ENCODE data around the gene CDH23.
"Not testable (repeated sequence)": the region's sequence is repeated elsewhere in the genome, so short reads cannot be mapped to it uniquely, and the experiment has no call there.

The CDH23 gene

GRCh38 chr10:71847418-71847817 is 450.7 kb downstream of the CDH23 start:
- Histone ChIP-seq H3K9ac (ENCODE audit: low read length) (no peak overlapping the region), H3K36me3 (ENCODE audit: insufficient read depth, low read length) (no peaks in the 10 kb centered on the region), H3K27ac (ENCODE audit: low read depth, low read length) (no peak overlapping the region), H3K4me1 (ENCODE audit: insufficient read depth, low read length) (peaks cover 60% of the 10 kb centered on the region), H3K9me3 (ENCODE audit: low read length) (no peaks in the 10 kb centered on the region), H3K27me3 (ENCODE audit: control insufficient read depth in 1 of 2, insufficient read depth in 2 of 2, low read length in 2 of 2) (no peaks in the 10 kb centered on the region), H3K4me3 (ENCODE audit: low read depth in 1 of 2, low read length in 2 of 2) (no peak overlapping the region)

GRCh38 chr10:71848325-71849275 is 451.9 kb downstream of the CDH23 start:
- Histone ChIP-seq H3K4me3 (ENCODE audit: low read depth in 1 of 2, low read length in 2 of 2) (peak overlapping the region in 1 of 2 donors; percentile 25), H3K9ac (ENCODE audit: low read length) (no peak overlapping the region), H3K4me1 (ENCODE audit: insufficient read depth, low read length) (peaks cover 52% of the 10 kb centered on the region), H3K27ac (ENCODE audit: low read depth, low read length) (no peak overlapping the region), H3K36me3 (ENCODE audit: insufficient read depth, low read length) (no peaks in the 10 kb centered on the region), H3K27me3 (ENCODE audit: control insufficient read depth in 1 of 2, insufficient read depth in 2 of 2, low read length in 2 of 2) (no peaks in the 10 kb centered on the region), H3K9me3 (ENCODE audit: low read length) (no peaks in the 10 kb centered on the region)

- Histone ChIP-seq H3K4me3 (ENCODE audit: low read depth in 1 of 2, low read length in 2 of 2) (peak overlapping the region; percentile 27 to 98), H3K27ac (ENCODE audit: low read depth, low read length) (no peak overlapping the region), H3K36me3 (ENCODE audit: insufficient read depth, low read length) (no peaks in the 10 kb centered on the region), H3K9ac (ENCODE audit: low read length) (no peak overlapping the region), H3K27me3 (ENCODE audit: control insufficient read depth in 1 of 2, insufficient read depth in 2 of 2, low read length in 2 of 2) (no peaks in the 10 kb centered on the region), H3K4me1 (ENCODE audit: insufficient read depth, low read length) (peaks cover 52% of the 10 kb centered on the region), H3K9me3 (ENCODE audit: low read length) (no peaks in the 10 kb centered on the region)
Observed at GRCh38 chr10:71849461-71849908, 452.8 kb downstream of the CDH23 start.

- peaks cover 50% of the 10 kb centered on the region for H3K4me1 ChIP-seq (ENCODE audit: insufficient read depth, low read length)
- peak overlapping the region; percentile 94 for H3K27ac ChIP-seq (ENCODE audit: low read depth, low read length)
Observed at GRCh38 chr10:71850021-71850742, 453.5 kb downstream of the CDH23 start.

GRCh38 chr10:71850743-71851464 is 454.2 kb downstream of the CDH23 start, which contains the start of gene PSAP:
TSS of gene PSAP (minus strand) at chr10:71851251. CDS start at chr10:71851221, 30 bp downstream.
- Histone ChIP-seq H3K27ac (ENCODE audit: low read depth, low read length) (peak within 1 kb of the TSS; percentile 94), H3K4me1 (ENCODE audit: insufficient read depth, low read length) (peaks cover 42% of the 10 kb centered on the region), H3K27me3 (ENCODE audit: control insufficient read depth in 1 of 2, insufficient read depth in 2 of 2, low read length in 2 of 2) (no peaks in the 10 kb centered on the region), H3K4me3 (ENCODE audit: low read depth in 1 of 2, low read length in 2 of 2) (peak within 1 kb of the TSS; percentile 72 to 98), H3K9ac (ENCODE audit: low read length) (peak within 1 kb of the TSS; percentile 97), H3K36me3 (ENCODE audit: insufficient read depth, low read length) (no peaks in the 10 kb centered on the region), H3K9me3 (ENCODE audit: low read length) (no peaks in the 10 kb centered on the region)

More at GRCh38 chr10:71850021-71850742, 453.5 kb downstream of the CDH23 start:
- Histone ChIP-seq H3K36me3 (ENCODE audit: insufficient read depth, low read length) (no peaks in the 10 kb centered on the region), H3K9me3 (ENCODE audit: low read length) (no peaks in the 10 kb centered on the region), H3K27me3 (ENCODE audit: control insufficient read depth in 1 of 2, insufficient read depth in 2 of 2, low read length in 2 of 2) (no peaks in the 10 kb centered on the region), H3K9ac (ENCODE audit: low read length) (peak overlapping the region; percentile 97), H3K4me3 (ENCODE audit: low read depth in 1 of 2, low read length in 2 of 2) (peak overlapping the region; percentile 72 to 98)

- H3K27ac ChIP-seq (ENCODE audit: low read depth, low read length): peak overlapping the region; percentile 94
- H3K27me3 ChIP-seq (ENCODE audit: control insufficient read depth in 1 of 2, insufficient read depth in 2 of 2, low read length in 2 of 2); H3K36me3 ChIP-seq (ENCODE audit: insufficient read depth, low read length); H3K9me3 ChIP-seq (ENCODE audit: low read length): not testable (repeated sequence)
- peak overlapping the region in 1 of 2 donors; percentile 98 for H3K4me3 ChIP-seq (ENCODE audit: low read depth in 1 of 2, low read length in 2 of 2)
- H3K4me1 ChIP-seq (ENCODE audit: insufficient read depth, low read length): peaks cover 42% of the 10 kb centered on the region
- H3K9ac ChIP-seq (ENCODE audit: low read length): peak overlapping the region; percentile 37
Observed at GRCh38 chr10:71851465-71852095, 454.9 kb downstream of the CDH23 start.

- Histone ChIP-seq H3K9me3 (ENCODE audit: low read length) (no peaks in the 10 kb centered on the region), H3K4me3 (ENCODE audit: low read depth in 1 of 2, low read length in 2 of 2) (no peak overlapping the region), H3K4me1 (ENCODE audit: insufficient read depth, low read length) (peaks cover 34% of the 10 kb centered on the region), H3K27ac (ENCODE audit: low read depth, low read length) (no peak overlapping the region), H3K36me3 (ENCODE audit: insufficient read depth, low read length) (no peaks in the 10 kb centered on the region), H3K27me3 (ENCODE audit: control insufficient read depth in 1 of 2, insufficient read depth in 2 of 2, low read length in 2 of 2) (no peaks in the 10 kb centered on the region), H3K9ac (ENCODE audit: low read length) (no peak overlapping the region)
Observed at GRCh38 chr10:71852355-71852937, 455.7 kb downstream of the CDH23 start.

GRCh38 chr10:71854031-71854430 is 457.3 kb downstream of the CDH23 start:
- no peak overlapping the region for H3K4me3 ChIP-seq (ENCODE audit: low read depth in 1 of 2, low read length in 2 of 2)
- no peak overlapping the region for H3K27ac ChIP-seq (ENCODE audit: low read depth, low read length)
- H3K4me1 ChIP-seq (ENCODE audit: insufficient read depth, low read length): peaks cover 20% of the 10 kb centered on the region
- no peak overlapping the region for H3K9ac ChIP-seq (ENCODE audit: low read length)
- no peaks in the 10 kb centered on the region for H3K9me3 ChIP-seq (ENCODE audit: low read length)
- no peaks in the 10 kb centered on the region for H3K27me3 ChIP-seq (ENCODE audit: control insufficient read depth in 1 of 2, insufficient read depth in 2 of 2, low read length in 2 of 2)
- no peaks in the 10 kb centered on the region for H3K36me3 ChIP-seq (ENCODE audit: insufficient read depth, low read length)

- no peak overlapping the region for H3K27ac ChIP-seq (ENCODE audit: low read depth, low read length)
- no peaks in the 10 kb centered on the region for H3K9me3 ChIP-seq (ENCODE audit: low read length)
- peaks cover 16% of the 10 kb centered on the region for H3K4me1 ChIP-seq (ENCODE audit: insufficient read depth, low read length)
- H3K4me3 ChIP-seq (ENCODE audit: low read depth in 1 of 2, low read length in 2 of 2): no peak overlapping the region
- H3K27me3 ChIP-seq (ENCODE audit: control insufficient read depth in 1 of 2, insufficient read depth in 2 of 2, low read length in 2 of 2): no peaks in the 10 kb centered on the region
- H3K9ac ChIP-seq (ENCODE audit: low read length): no peak overlapping the region
- no peaks in the 10 kb centered on the region for H3K36me3 ChIP-seq (ENCODE audit: insufficient read depth, low read length)
Observed at GRCh38 chr10:71856619-71857018, 459.9 kb downstream of the CDH23 start.

- H3K36me3 ChIP-seq (ENCODE audit: insufficient read depth, low read length): no peaks in the 10 kb centered on the region
- no peak overlapping the region for H3K4me3 ChIP-seq (ENCODE audit: low read depth in 1 of 2, low read length in 2 of 2)
- H3K9me3 ChIP-seq (ENCODE audit: low read length): no peaks in the 10 kb centered on the region
- no peak overlapping the region for H3K27ac ChIP-seq (ENCODE audit: low read depth, low read length)
- H3K27me3 ChIP-seq (ENCODE audit: control insufficient read depth in 1 of 2, insufficient read depth in 2 of 2, low read length in 2 of 2): no peaks in the 10 kb centered on the region
- no peak overlapping the region for H3K9ac ChIP-seq (ENCODE audit: low read length)
- peaks cover 13% of the 10 kb centered on the region for H3K4me1 ChIP-seq (ENCODE audit: insufficient read depth, low read length)
Observed at GRCh38 chr10:71857934-71858890, 461.5 kb downstream of the CDH23 start.
